IPS-20b (cell line): ENCODE results near the gene BCKDHB.
"Not testable (repeated sequence)": the region's sequence is repeated elsewhere in the genome, so short reads cannot be mapped to it uniquely, and the experiment has no call there.

Source experiments
- H3K27ac ChIP-seq: one replicate; pipeline ENCODE4 v1.5.1; 2013; ENCODE audit warnings: low read length
- H3K27me3 ChIP-seq: 2 replicates; pipeline ENCODE4 v1.6.1; 2013; ENCODE audit warnings: mild to moderate bottlenecking, low read length, inconsistent platforms; ENCODE audit not compliant: insufficient read depth
- H3K36me3 ChIP-seq: 2 replicates; pipeline ENCODE4 v1.6.1; 2013; ENCODE audit warnings: low read depth, mild to moderate bottlenecking, inconsistent platforms, low read length, moderate library complexity; ENCODE audit not compliant: insufficient read depth
- H3K4me1 ChIP-seq: 2 replicates; pipeline ENCODE4 v1.6.1; 2013; ENCODE audit warnings: mild to moderate bottlenecking, control low read depth, inconsistent platforms, low read length, moderate library complexity; ENCODE audit not compliant: insufficient read depth
- H3K4me3 ChIP-seq: 2 replicates; pipeline ENCODE4 v1.5.1; 2013; ENCODE audit warnings: mild to moderate bottlenecking, low read length, inconsistent platforms
- H3K9ac ChIP-seq: 2 replicates; pipeline ENCODE4 v1.6.1; 2013; ENCODE audit warnings: low read depth, mild to moderate bottlenecking, inconsistent platforms, low read length, moderate library complexity
- H3K9me3 ChIP-seq: 2 replicates; pipeline ENCODE4 v1.6.1; 2013; ENCODE audit warnings: mild to moderate bottlenecking, low read depth, low read length, inconsistent platforms; ENCODE audit not compliant: insufficient read depth

BCKDHB gene

DNA sequence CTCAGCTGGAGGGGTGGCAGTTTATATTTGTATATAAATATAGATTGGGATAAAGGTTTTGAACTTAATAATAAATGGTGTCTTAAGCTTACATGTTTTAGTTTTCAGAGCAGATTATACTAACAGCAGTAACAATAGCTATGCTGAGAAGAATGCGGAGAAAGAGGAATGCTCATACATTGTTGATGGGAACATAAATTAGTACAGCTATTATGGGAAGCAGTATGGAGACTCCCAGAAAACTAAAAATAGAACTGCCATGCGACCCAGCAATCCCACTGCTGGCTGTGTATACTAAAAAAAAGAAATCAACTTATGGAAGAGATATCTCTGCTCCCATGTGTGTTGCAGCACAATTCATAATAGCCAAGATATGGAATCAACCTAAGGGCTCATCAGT lies 127.9 kb downstream of the BCKDHB start:
- H3K9me3 ChIP-seq: no peaks in the 10 kb centered on the region

DNA sequence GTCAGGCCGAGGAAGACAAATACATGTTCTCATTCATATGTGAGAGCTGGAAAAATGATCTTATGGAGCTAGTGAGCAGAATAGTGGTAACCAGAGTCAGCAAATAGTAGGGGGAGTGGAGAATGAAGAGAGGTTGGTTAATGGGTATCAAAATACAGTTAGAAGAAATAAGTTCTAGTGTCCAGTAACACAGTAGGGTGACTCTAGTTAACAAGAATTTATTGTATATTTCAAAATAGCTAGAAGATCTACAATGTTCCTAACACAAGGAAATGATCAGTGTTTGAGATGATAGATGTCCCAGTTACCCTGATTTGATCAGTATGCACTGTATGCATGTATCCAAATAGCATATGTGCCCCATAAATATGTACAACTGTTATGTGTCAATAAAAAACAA lies 128.4 kb downstream of the BCKDHB start:
- Histone ChIP-seq H3K4me1 (no peaks in the 10 kb centered on the region), H3K4me3 (no peak overlapping the region), H3K36me3 (no peaks in the 10 kb centered on the region; the same call in 1 of the 2 replicates), H3K27me3 (no peaks in the 10 kb centered on the region), H3K27ac (no peak overlapping the region), H3K9ac (no peak overlapping the region), H3K9me3 (no peaks in the 10 kb centered on the region)

More for the DNA sequence above, 127.9 kb downstream of the BCKDHB start:
- no peak overlapping the region for H3K9ac ChIP-seq
- no peaks in the 10 kb centered on the region for H3K27me3 ChIP-seq
- no peaks in the 10 kb centered on the region; the same call in 1 of the 2 replicates for H3K36me3 ChIP-seq
- no peak overlapping the region for H3K27ac ChIP-seq
- H3K4me1 ChIP-seq: no peaks in the 10 kb centered on the region
- no peak overlapping the region for H3K4me3 ChIP-seq

DNA sequence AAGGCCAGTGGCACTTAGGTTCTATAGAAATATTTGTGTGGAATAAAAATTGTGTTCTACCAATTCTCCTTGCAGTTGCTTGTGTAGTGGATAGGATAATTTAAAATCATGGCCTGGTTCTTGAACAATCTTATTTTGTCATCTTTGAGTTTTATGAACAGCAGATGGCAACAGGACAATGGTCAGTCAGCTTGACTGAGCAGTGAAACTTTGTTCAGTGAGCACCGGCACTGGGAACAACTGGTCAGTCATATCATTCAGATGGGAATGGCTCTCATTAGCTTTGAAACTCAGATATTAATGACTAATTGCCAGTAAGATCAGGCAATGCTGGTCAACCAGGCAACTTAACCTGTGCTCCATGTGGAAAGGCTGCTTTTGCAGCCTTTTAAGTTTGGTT lies 129.2 kb downstream of the BCKDHB start:
- Histone ChIP-seq H3K4me1 (no peaks in the 10 kb centered on the region), H3K36me3 (no peaks in the 10 kb centered on the region; the same call in 1 of the 2 replicates), H3K9ac (no peak overlapping the region), H3K4me3 (no peak overlapping the region), H3K27me3 (no peaks in the 10 kb centered on the region), H3K27ac (no peak overlapping the region), H3K9me3 (no peaks in the 10 kb centered on the region)

DNA sequence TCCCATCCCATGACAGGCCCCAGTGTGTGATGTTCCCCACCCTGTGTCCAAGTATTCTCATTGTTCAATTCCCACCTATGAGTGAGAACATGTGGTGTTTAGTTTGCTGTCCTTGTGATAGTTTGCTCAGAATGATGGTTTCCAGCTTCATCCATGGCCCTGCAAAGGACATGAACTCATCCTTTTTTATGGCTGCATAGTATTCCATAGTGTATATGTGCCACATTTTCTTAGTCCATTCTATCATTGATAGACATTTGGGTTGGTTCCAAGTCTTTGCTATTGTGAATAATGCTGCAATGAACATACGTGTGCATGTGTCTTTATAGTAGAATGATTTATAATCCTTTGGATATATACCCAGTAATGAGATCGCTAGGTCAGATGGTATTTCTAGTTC lies 132.3 kb downstream of the BCKDHB start:
- not testable (repeated sequence) for H3K9me3 ChIP-seq, H3K36me3 ChIP-seq, H3K27me3 ChIP-seq, H3K4me3 ChIP-seq, H3K4me1 ChIP-seq, H3K9ac ChIP-seq, H3K27ac ChIP-seq

DNA sequence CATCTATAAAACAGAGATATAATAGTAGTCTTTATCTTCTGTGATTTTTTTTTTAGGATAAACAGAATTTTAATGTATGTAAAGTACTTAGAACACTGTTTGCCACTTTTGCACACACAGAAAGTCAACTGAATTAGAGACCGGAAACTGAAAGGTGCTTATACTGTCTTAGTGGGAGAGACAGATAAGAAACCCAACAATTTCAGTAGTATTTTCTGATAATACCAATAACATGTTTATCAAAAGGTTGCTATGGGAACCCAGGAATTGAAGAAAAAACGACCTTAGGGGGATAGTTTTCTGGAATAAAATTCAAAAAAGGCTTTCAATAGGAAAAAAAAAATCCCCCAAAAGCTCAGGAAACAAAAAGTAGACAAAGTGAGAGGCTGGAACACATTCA lies 138.6 kb downstream of the BCKDHB start:
- Histone ChIP-seq H3K27me3 (no peaks in the 10 kb centered on the region), H3K27ac (no peak overlapping the region), H3K36me3 (no peaks in the 10 kb centered on the region), H3K9ac (no peak overlapping the region), H3K9me3 (no peaks in the 10 kb centered on the region), H3K4me3 (no peak overlapping the region), H3K4me1 (no peaks in the 10 kb centered on the region)

DNA sequence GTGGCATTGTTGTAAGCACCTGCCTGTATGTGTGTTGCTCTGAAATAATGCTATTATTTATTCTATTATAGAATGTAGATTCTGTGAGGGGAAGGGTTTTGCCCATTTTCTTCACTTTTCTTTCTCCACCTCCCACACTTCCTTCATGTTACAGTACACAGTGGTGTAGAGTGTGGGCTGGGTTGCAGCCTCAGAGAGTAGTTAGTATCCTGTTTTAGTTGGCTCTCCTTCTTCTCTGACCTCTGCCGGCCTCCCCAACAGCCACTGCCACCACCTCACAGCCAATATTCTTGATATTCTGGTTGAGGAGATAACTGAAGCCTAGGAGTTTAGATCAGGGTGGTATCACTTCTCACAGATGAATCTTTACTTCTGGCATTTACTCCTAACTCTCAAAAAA lies 143.4 kb downstream of the BCKDHB start:
- H3K27me3 ChIP-seq: no peaks in the 10 kb centered on the region
- no peaks in the 10 kb centered on the region for H3K9me3 ChIP-seq
- no peak overlapping the region for H3K4me3 ChIP-seq
- H3K27ac ChIP-seq: no peak overlapping the region
- H3K4me1 ChIP-seq: no peaks in the 10 kb centered on the region
- H3K36me3 ChIP-seq: no peaks in the 10 kb centered on the region
- no peak overlapping the region for H3K9ac ChIP-seq

DNA sequence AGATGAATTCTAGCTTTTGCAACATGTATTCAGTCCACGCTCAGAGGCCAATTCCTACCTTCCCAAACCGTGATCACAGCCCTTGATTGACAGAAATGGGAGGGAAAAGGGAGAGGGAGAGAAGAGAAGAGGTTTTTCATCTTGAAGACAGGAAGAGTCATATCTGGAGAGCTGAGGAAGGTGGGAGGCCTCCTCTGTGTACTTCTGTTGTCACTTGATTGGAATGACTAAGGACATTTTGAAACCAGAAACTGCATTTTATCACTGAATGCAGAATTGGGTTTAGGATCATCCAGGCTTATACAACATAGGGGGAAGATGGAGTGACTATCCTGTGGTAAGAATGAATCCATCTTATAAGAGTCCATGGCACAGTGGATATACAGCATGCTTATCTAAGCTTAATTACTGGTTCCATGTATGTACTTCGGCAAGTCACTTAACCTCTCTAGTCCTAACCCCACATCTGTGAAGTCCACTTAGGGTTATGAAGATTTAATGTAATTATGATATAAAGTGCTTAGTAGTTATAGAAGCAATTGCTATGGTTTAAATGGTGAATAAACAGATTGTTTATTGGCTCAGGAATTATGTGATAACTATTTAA lies 144.0 kb downstream of the BCKDHB start:
- no peak overlapping the region for H3K9ac ChIP-seq
- no peaks in the 10 kb centered on the region for H3K36me3 ChIP-seq
- H3K4me3 ChIP-seq: no peak overlapping the region
- H3K27ac ChIP-seq: no peak overlapping the region
- H3K27me3 ChIP-seq: no peaks in the 10 kb centered on the region
- no peaks in the 10 kb centered on the region for H3K4me1 ChIP-seq
- no peaks in the 10 kb centered on the region for H3K9me3 ChIP-seq

DNA sequence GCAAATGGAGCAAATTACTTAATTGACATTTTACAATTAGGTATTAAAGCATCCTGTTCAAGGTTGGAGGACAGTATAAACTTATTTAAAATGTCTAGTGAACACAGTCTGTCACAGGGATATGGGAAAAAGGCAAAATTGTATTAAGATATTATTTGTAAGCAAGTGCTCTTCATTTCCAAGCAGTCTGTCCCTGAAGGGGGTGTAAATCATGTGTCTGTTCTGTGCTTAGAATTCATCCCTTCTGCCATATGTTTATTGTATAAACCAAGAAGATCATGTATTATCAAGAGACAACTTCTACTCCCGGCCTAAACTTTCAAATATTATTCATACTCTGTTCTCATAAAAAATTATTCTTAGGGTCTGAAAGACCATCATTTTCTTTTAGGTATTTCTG lies 144.8 kb downstream of the BCKDHB start:
- no peaks in the 10 kb centered on the region for H3K27me3 ChIP-seq
- no peak overlapping the region for H3K9ac ChIP-seq
- no peaks in the 10 kb centered on the region for H3K4me1 ChIP-seq
- H3K4me3 ChIP-seq: no peak overlapping the region
- no peak overlapping the region for H3K27ac ChIP-seq
- no peaks in the 10 kb centered on the region for H3K9me3 ChIP-seq
- no peaks in the 10 kb centered on the region for H3K36me3 ChIP-seq

DNA sequence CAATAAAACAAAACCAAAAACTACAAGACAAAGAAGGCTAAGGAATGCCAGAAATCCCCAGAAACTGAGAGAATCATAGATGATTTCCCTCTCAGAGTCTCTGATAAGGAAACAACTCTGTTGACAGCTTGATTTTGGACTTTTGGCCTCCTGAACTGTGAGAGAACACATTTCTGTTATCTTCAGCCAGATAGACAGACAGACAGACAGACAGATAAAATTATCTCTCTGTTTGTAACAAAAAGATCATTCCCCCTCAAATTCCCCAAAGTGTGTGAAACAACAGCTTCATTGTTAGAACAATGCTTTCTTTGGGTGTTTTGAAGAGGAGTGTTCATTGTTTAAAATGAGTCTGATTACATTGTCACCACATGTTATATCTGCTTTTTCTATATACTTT lies 148.2 kb downstream of the BCKDHB start:
- Histone ChIP-seq H3K4me1 (no peaks in the 10 kb centered on the region), H3K9ac (no peak overlapping the region), H3K36me3 (no peaks in the 10 kb centered on the region), H3K4me3 (no peak overlapping the region), H3K27me3 (no peaks in the 10 kb centered on the region), H3K27ac (no peak overlapping the region), H3K9me3 (no peaks in the 10 kb centered on the region)

DNA sequence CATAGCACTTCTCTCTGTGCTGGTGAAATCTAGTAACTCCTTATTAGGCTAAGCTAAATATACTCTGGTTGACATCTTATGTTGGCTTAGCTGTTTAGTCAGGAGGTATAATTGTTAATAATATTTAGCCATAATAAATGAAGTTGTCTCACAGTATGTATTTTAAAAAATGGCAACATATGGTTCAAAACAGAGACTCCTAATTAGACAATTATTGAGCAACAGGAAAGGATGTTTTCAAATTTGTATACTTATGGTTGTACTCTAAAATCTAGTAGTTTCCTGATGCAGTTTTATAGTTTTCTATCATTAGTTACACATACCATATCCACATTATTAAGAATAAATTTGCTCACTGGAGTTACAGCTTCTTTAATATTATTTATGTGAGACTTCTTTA lies 150.2 kb downstream of the BCKDHB start:
- no peak overlapping the region for H3K9ac ChIP-seq
- no peak overlapping the region for H3K4me3 ChIP-seq
- H3K9me3 ChIP-seq: no peaks in the 10 kb centered on the region
- no peak overlapping the region for H3K27ac ChIP-seq
- H3K27me3 ChIP-seq: no peaks in the 10 kb centered on the region
- H3K4me1 ChIP-seq: no peaks in the 10 kb centered on the region
- H3K36me3 ChIP-seq: no peaks in the 10 kb centered on the region

DNA sequence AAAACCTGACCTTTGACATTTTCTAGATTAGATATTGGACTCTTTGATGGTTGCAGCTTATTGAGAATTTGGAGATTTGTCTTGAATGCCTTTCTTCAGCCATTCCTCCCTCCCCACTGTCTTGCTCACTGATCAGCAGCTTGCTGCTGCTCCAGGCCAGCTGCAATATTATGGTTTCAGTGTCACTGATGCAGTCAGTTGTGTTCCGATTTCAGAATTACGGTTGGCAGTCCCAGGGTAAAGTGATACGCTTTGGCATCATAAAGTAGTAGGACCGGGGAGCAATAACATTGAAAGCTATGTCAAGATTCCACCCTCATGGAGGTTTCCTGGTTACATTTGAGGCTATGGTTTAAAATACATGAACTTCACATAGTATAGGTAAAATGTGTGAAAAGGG lies 152.6 kb downstream of the BCKDHB start:
- H3K4me3 ChIP-seq: no peak overlapping the region
- no peaks in the 10 kb centered on the region for H3K36me3 ChIP-seq
- H3K4me1 ChIP-seq: no peaks in the 10 kb centered on the region
- no peak overlapping the region for H3K27ac ChIP-seq
- no peak overlapping the region for H3K9ac ChIP-seq
- H3K9me3 ChIP-seq: no peaks in the 10 kb centered on the region
- H3K27me3 ChIP-seq: no peaks in the 10 kb centered on the region

DNA sequence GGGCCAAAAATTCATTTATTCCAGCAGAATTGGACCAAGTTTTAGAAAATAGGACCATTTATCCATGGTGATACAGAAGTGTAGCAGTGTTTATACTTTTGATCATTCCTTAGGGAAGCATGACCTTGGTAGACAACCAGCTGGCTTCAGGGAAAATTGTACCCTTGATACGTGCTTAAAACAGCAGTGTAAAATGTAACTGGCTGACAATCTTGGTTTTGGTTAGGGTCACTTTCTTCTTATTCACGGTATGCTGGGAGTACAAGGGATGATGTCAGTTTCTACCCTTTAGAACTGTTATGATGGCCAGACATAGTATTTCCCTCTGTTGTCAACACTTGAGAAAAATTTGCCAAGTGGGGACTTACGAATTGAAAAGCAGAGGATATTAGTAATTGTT lies 157.1 kb downstream of the BCKDHB start:
- Histone ChIP-seq H3K27me3 (no peaks in the 10 kb centered on the region), H3K4me3 (no peak overlapping the region), H3K36me3 (no peaks in the 10 kb centered on the region), H3K27ac (no peak overlapping the region), H3K4me1 (no peaks in the 10 kb centered on the region), H3K9me3 (no peaks in the 10 kb centered on the region), H3K9ac (no peak overlapping the region)
